DND-41 (cell line): ENCODE data around the gene AGAP1.

Experiments
- ATAC-seq: fragments of 200-7000 bp; cut with Tn5 transposase; 3 replicates; pipeline ENCODE4 v1.9.1; 2021; ENCODE audit warnings: low read depth; ENCODE audit not compliant: insufficient read depth
- DNase-seq: peaks from one replicate; pipeline ENCODE4 v3.0.0-alpha.2; 2020
- H2AFZ ChIP-seq: 2 replicates; pipeline ENCODE4 v1.6.0; 2012; ENCODE audit warnings: low read depth, low read length
- H3K27ac ChIP-seq: 2 replicates; pipeline ENCODE4 v1.5.1; 2012; ENCODE audit warnings: low read length, inconsistent platforms
- H3K27me3 ChIP-seq: fragments of 200-600 bp; sonication (generic); 2 replicates; pipeline ENCODE4 v1.6.0; 2012; ENCODE audit warnings: low read length, mild to moderate bottlenecking, inconsistent platforms; ENCODE audit not compliant: insufficient read depth, poor library complexity
- H3K36me3 ChIP-seq: 2 replicates; pipeline ENCODE4 v1.5.1; 2012; ENCODE audit warnings: low read length, inconsistent platforms; ENCODE audit not compliant: insufficient read depth
- H3K4me1 ChIP-seq: 2 replicates; pipeline ENCODE4 v1.5.1; 2012; ENCODE audit warnings: mild to moderate bottlenecking, low read length; ENCODE audit not compliant: insufficient read depth
- H3K4me2 ChIP-seq: 2 replicates; pipeline ENCODE4 v1.6.0; 2012; ENCODE audit warnings: mild to moderate bottlenecking, moderate library complexity, low read length, inconsistent platforms; ENCODE audit not compliant: insufficient read depth
- H3K4me3 ChIP-seq, 2 experiments: fragments of 200-600 bp in 1 of 2; shearing (Covaris generic) in 1 of 2; 2 replicates each; pipeline ENCODE4 v1.5.1; 2012 to 2016; ENCODE audit warnings: inconsistent platforms in 2 of 2, low read length in 2 of 2, mild to moderate bottlenecking in 2 of 2, low read depth in 1 of 2, moderate library complexity in 1 of 2
- H3K79me2 ChIP-seq: 2 replicates; pipeline ENCODE4 v1.6.0; 2012; ENCODE audit warnings: low read length, inconsistent platforms; ENCODE audit not compliant: insufficient read depth
- H3K9ac ChIP-seq: 2 replicates; pipeline ENCODE4 v1.6.0; 2012; ENCODE audit warnings: low read depth, mild to moderate bottlenecking, inconsistent platforms, low read length, moderate library complexity
- H3K9me3 ChIP-seq: 2 replicates; pipeline ENCODE4 v1.5.1; 2012; ENCODE audit warnings: low read length, moderate library complexity, mild to moderate bottlenecking, inconsistent platforms; ENCODE audit not compliant: insufficient read depth, severe bottlenecking
- H4K20me1 ChIP-seq: 2 replicates; pipeline ENCODE4 v1.6.0; 2012; ENCODE audit warnings: low read length; ENCODE audit not compliant: insufficient read depth
- EZH2 ChIP-seq: IDR thresholded peaks from 3 replicates; pipeline ENCODE4 v1.6.1; 2012; ENCODE audit warnings: borderline replicate concordance, low read depth, mild to moderate bottlenecking, moderate library complexity, low read length, inconsistent platforms; ENCODE audit not compliant: severe bottlenecking
- TF ChIP-seq, protein P1 (sequence below): IDR thresholded peaks from 2 replicates; pipeline ENCODE4 v1.5.1; 2012; ENCODE audit warnings: borderline replicate concordance, low read length, moderate library complexity, mild to moderate bottlenecking; ENCODE audit not compliant: poor library complexity, severe bottlenecking; ENCODE audit errors: extremely low read depth

The AGAP1 gene

DNA sequence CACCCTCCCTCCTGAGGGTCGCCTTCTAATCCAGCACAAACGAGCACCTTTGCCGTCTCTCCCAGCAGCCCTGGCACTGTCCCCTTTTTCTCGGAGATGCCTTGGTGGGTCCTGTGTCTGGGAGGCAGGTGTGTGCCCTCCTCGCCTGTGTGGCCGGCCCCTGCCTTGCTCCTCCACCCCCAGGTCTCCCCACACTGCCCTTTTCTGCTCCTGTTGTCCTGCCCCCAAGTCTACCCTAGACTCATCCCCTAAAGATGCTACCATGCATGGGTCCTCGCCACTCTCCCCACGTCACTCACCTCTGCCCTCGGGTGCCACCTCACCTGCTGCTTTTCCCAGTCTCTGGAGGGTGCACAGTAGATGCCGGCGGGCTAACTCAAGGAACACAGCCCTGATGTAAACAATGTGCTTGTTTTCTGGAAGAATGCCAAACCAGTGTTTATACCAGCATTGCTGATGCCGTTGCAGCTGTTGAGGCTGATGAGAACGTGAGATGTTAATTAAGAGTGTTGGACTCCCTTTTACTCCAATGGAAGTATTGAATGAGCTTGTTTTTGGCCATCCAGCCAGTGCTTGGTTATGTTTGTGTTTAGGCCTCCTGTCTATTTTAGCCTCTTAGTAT is 223.1 kb downstream of the AGAP1 start:
- H3K4me2 ChIP-seq = no peak overlapping the region
- no peak overlapping the region for H3K27ac ChIP-seq
- H4K20me1 ChIP-seq = peaks cover 5% of the 10 kb centered on the region
- no peak for DNase-seq
- no peaks in the 10 kb centered on the region for H3K9me3 ChIP-seq
- no peaks in the 10 kb centered on the region for H3K27me3 ChIP-seq
- H3K9ac ChIP-seq = no peak overlapping the region
- H3K4me3 ChIP-seq = no peak overlapping the region
- H2AFZ ChIP-seq = no peak overlapping the region
- TF ChIP-seq EZH2 = no peak
- TF ChIP-seq, protein P1, sequence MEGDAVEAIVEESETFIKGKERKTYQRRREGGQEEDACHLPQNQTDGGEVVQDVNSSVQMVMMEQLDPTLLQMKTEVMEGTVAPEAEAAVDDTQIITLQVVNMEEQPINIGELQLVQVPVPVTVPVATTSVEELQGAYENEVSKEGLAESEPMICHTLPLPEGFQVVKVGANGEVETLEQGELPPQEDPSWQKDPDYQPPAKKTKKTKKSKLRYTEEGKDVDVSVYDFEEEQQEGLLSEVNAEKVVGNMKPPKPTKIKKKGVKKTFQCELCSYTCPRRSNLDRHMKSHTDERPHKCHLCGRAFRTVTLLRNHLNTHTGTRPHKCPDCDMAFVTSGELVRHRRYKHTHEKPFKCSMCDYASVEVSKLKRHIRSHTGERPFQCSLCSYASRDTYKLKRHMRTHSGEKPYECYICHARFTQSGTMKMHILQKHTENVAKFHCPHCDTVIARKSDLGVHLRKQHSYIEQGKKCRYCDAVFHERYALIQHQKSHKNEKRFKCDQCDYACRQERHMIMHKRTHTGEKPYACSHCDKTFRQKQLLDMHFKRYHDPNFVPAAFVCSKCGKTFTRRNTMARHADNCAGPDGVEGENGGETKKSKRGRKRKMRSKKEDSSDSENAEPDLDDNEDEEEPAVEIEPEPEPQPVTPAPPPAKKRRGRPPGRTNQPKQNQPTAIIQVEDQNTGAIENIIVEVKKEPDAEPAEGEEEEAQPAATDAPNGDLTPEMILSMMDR = no peak
- no peaks in the 10 kb centered on the region for H3K79me2 ChIP-seq
- 0 out of 2 replicates have a peak, but pooled peaks cover 10% of the 10 kb centered on the region for H3K36me3 ChIP-seq
- no peak for ATAC-seq
- H3K4me1 ChIP-seq = no peaks in the 10 kb centered on the region

DNA sequence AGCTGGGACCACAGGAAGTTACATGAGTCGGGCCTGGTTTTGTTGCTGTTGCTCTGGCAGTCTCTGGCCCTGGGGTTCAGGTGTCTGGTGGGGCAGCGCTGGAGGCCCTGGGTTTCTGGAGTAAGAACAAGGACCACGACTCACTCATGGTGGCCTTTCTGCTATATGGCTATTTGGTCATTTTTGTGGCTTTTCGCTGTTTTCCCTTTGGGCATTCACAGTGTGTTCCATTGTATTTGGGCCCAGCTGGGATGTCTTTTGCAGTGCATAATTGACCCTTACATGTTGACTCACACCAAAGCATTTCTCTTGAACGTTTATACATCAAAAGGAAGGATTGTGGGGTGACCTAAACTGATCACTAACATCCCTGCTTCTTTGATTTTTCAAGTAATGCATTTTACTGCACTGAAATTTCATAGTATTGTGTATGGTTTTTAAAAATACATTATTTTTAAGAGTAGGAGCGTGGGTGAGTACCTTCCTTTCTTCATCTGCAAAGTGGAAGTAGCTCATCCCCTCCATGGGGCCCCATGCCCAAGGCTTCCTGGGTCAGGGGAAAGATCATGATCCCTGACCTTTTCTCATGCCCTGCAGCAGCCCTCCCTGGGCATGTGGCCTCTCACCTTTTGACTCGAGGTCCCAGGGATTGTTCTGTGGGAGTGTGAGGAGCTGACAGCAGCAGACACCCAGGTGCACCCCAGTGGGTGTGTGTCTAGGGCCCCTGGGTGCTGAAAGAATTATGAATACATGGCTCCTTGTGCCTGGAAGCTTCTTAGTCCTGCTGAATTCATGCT is 225.5 kb downstream of the AGAP1 start:
- H3K36me3 ChIP-seq = 0 out of 2 replicates have a peak, but pooled peaks cover 10% of the 10 kb centered on the region
- no peak overlapping the region for H3K27ac ChIP-seq
- H3K79me2 ChIP-seq = no peaks in the 10 kb centered on the region
- no peaks in the 10 kb centered on the region for H3K9me3 ChIP-seq
- no peak overlapping the region for H3K4me2 ChIP-seq
- no peaks in the 10 kb centered on the region for H3K4me1 ChIP-seq
- TF ChIP-seq EZH2 = no peak
- TF ChIP-seq, protein P1 = no peak
- H4K20me1 ChIP-seq = peaks cover 11% of the 10 kb centered on the region
- ATAC-seq (no peak), DNase-seq (no peak)
- H3K4me3 ChIP-seq = no peak overlapping the region
- no peak overlapping the region for H3K9ac ChIP-seq
- H3K27me3 ChIP-seq = no peaks in the 10 kb centered on the region
- H2AFZ ChIP-seq = no peak overlapping the region

DNA sequence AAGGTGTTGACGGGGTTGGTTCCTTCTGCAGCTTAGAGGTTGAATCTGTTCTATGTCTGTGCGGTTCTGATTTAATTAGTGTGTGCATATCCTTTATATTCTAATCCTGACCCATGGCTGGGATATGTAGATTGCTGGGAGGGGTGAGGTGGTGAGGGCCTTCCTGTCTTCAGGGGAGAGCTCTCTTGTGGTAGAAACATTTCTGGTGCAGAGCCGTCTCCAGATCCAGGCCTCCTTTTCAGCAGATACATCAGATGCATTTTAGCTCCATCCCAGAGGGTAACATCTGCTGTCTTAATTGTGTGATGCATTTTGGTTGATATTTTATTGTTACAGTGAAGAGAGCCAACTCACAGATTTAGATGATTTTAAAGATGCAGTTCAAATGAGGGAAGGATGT is 227.8 kb downstream of the AGAP1 start:
- Histone ChIP-seq H3K36me3 (0 out of 2 replicates have a peak, but pooled peaks cover 10% of the 10 kb centered on the region), H3K4me2 (no peak overlapping the region), H3K4me1 (no peaks in the 10 kb centered on the region), H3K27ac (no peak overlapping the region), H2AFZ (no peak overlapping the region), H3K9me3 (no peaks in the 10 kb centered on the region), H3K79me2 (no peaks in the 10 kb centered on the region), H4K20me1 (peaks cover 9% of the 10 kb centered on the region), H3K9ac (no peak overlapping the region), H3K4me3 (no peak overlapping the region), H3K27me3 (no peaks in the 10 kb centered on the region)
- DNase-seq (no peak), ATAC-seq (no peak)
- TF ChIP-seq, protein P1 = no peak
- no peak for TF ChIP-seq EZH2
